Loucy (cell line): ENCODE data around the gene GATA6.

Experiments
- CTCF ChIP-seq: fragments of 200-600 bp; sonication (generic); conservative IDR thresholded peaks from 2 replicates; pipeline ENCODE4 v1.5.1; 2014; ENCODE audit warnings: mild to moderate bottlenecking, antibody characterized with exemption, low read length
- EZH2phosphoT487 ChIP-seq: fragments of 200-600 bp; IDR thresholded peaks from 2 replicates; pipeline ENCODE4 v1.6.1; 2018; ENCODE audit warnings: antibody characterized with exemption, mild to moderate bottlenecking, moderate library complexity, borderline replicate concordance

DNA sequence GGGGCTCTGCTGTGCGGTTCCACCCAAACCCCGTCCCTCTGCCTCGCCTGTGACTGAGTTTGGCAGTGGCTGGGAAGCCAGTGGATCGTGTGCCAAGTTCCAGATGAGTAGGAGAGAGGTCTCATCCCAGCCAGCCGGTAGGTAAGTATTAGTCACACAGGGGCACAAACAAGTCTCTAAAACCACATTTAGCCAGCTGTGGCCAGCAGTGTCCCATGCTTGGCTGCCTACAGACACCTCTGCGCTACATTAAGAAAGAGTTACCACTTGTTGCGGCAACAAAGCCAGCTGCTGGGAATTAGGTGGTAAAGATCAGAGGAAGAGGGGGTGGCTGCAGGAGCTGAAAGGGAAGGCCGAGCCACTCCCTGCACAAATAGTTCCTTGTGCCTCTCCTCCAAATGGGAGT, 81.2 kb downstream of the GATA6 start:
- TF ChIP-seq CTCF (no peak), EZH2phosphoT487 (no peak)
